NCI-H2029 treated with DMSO at 0.1 percent for 48 hours (cell line): Measurements from ENCODE around the gene PP2D1.
"Not testable (repeated sequence)": the region's sequence is repeated elsewhere in the genome, so short reads cannot be mapped to it uniquely, and the experiment has no call there.

Experiments
- DNase-seq: peaks from one replicate; lab custom pipeline; 2025; lab: John Stamatoyannopoulos, UW

PP2D1 gene

GRCh38 chr3:19967208-19967607 lies 44.9 kb downstream of the PP2D1 start:
- DNase-seq: no peak

- DNase-seq: no peak
Measured at GRCh38 chr3:19961960-19962359, 50.1 kb downstream of the PP2D1 start.

- no peak for DNase-seq
Measured at GRCh38 chr3:19960696-19961095, 51.4 kb downstream of the PP2D1 start.

- no peak for DNase-seq
Measured at GRCh38 chr3:19959505-19959904, 52.6 kb downstream of the PP2D1 start.

DNA sequence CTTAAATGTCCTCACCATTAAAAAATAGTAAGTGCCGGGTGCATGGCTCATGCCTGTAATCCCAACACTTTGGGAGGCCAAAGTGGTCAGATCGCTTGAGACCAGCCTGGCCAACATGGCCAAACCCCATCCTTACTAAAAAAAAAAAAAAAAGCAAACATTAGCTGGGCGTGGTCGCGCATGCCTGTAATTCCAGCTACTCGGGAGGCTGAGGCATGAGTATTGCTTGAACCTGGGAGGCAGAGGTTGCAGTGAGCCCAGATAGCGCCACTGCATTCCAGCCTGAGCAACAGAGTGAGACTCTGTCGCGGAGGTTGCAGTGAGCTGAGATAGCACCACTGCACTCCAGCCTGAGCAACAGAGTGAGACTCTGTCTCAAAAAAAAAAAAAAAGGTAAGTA lies 54.7 kb downstream of the PP2D1 start:
- not testable (repeated sequence) for DNase-seq

- no peak for DNase-seq
Measured at GRCh38 chr3:19954676-19955075, 57.4 kb downstream of the PP2D1 start.

- no peak for DNase-seq
Measured at GRCh38 chr3:19950316-19950715, 61.7 kb downstream of the PP2D1 start.

DNA sequence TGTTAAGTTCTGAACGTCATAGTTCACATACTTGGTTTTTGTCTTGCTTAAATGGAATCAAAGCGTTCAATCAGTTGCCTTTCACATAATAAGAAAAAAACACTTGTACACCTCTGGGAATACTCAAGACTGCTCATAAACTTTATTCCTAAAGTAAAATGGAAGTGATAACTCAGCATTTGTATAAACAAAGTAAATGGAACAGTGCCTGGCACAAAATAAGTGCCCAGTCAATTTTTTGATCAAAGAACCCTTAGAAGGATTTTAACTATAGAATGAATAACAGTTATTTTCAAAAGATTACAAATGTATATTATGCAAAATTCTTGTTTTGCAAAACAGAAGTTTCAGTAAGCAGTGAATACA lies 63.9 kb downstream of the PP2D1 start:
- no peak for DNase-seq

DNA sequence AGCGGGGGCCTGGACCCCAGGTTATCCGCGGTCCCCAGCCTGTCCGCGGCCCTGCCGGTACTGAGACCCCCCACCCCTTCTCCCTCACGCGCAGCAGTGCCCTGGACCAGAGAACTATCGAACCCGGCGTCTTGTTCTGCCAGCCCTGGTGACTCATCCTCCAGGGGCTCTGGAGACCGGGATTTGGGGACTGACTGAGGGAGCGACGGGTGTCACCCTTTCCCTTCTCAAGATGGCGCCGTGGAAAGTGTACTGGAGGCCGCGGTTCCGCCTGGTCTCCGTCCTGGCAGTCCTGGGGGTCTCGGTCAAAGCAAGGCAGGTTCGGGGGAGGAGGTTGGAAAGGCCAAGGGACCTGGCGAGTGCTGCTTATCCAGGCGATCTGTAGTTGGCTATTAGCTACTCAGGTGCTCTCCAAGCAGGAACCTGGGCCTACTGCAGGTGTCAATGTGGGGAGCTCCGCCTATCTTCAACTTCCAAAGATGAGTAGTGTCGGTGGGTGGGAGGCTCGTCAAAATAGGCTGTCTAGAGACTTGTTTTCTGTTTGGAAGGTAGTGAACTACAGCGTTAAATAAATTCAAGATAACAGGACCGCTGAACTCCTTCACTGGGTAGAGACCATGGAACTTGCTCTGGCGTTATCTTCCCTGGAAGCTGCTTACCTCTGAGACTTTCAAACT lies 64.4 kb downstream of the PP2D1 start:
- DNase-seq: peak; percentile 43

GRCh38 chr3:19946832-19947548 lies 65.1 kb downstream of the PP2D1 start, which contains the start of gene RAB5A:
TSS of gene RAB5A (plus strand) at chr3:19947097. CDS start at chr3:19950899, 3,802 bp downstream.
- peak; percentile 96 for DNase-seq

DNA sequence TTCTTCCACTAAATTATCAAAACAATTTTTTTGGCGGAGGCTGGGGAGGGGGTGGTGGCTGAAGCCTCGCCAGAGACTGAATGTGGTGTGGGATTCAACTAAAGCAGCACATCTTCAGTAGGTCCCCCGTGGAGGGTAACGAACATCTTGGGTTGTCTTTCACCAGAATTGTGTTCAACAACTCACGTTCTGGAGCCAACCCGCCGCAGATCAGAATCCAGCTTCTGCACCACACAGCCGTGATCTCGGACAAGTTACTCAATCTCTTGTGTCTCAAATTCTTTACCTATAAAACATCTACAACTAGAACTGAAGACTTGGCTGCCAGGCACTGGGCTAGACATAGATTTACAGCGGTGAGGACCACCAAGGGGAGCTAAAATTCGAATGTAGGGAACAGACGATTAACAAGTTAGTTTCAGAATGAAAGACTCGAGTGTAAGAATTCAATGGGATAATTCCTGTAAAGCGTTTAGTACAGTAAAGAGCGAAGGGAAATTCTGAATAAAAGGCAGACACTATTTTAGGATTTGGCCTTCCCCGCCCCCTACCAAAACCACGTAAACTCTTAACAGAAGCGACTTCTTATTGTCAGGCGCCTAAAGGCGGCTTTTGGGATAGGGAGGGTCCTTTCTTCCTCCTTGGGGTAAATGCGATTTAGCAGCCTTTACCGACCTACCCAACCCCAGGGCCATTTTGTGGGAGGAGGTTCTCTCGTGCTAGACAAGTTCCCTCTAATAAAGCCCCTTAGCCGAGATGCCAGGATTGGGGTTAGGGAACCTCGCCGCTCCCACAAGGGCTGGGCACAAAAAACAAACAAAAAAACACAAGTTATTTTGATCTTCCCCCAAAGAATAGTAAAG lies 65.9 kb downstream of the PP2D1 start:
- DNase-seq: no peak

DNA sequence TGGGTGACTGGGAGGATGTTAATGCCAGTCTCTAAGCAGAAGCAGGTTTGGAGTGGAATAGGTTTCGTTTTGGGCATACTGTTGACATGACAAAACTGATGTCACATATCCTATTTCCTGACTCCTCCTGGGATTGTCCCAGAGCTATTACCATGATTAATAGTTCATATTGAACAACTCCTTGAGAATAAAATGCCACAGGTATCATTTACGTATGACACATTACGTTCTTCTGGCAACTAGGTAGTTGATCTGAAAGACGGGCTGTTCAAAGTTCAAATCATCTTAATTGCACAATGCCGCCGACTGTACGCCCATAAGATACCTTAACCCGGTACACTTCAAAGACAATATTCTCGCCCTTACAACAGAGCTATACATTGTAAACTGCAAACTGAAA lies 66.5 kb downstream of the PP2D1 start:
- no peak for DNase-seq

DNA sequence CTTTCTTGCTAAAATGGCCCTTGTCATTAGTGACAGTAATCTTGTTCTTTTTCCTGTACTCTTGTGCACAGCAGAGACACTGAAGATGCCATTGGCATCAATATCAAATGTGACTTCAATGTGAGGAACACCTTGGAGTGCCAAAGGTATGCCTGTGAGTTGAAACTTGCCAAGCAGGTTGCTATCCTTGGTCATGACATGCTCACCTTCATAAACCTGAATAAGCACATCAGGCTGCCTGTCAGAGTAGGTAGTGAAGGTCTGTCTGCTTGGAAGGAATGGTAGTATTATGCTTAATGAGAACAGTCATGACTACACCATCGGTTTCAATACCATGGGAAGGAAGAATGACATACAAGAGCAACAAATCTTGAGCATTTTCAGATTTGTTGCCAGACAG lies 71.4 kb downstream of the PP2D1 start:
- DNase-seq: no peak

DNA sequence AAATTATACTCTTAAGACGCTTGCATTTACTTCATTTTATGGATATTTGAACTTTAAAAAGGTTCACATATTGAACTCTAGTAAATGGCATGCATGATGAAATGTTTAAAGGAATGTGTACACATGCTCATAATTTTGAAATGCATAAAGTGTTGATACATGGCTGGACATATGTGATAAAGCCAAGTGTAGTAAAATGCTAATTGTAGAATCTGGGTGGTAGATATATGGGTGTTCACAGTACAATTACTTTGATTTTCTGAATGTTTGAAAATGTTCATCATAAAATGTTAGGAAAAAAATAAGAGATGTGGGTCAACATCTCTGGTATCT lies 73.8 kb downstream of the PP2D1 start:
- no peak for DNase-seq

GRCh38 chr3:19937459-19938294 lies 74.4 kb downstream of the PP2D1 start:
- no peak for DNase-seq
